ENCODE results near the gene ADORA2B.

DNA sequence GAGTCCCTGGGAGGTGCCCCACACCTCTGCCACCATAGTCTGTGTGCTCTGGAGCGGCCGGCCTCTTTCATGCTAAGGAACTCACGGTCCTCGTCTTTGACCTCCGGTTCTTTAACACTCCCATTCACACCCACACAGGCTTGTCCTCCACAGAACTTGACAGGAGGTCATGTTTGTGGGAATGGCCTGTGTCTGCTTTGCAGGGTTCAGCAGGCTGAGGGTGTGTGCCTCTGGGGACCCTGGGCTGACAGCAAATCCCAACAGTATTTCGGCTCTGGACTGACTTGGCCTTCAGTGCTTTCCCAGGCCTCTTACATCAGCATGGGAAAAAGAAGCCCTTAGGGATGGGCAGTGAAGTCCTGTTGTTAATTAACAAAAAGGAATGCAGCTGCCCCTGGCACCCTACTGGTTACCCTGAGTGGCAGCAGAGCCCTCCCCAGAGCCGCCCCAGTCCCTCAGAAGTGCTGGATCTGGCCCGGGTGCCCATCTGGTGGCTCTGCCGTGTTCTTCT is 35.4 kb upstream of the ADORA2B start:
- TF ChIP-seq, protein P1, sequence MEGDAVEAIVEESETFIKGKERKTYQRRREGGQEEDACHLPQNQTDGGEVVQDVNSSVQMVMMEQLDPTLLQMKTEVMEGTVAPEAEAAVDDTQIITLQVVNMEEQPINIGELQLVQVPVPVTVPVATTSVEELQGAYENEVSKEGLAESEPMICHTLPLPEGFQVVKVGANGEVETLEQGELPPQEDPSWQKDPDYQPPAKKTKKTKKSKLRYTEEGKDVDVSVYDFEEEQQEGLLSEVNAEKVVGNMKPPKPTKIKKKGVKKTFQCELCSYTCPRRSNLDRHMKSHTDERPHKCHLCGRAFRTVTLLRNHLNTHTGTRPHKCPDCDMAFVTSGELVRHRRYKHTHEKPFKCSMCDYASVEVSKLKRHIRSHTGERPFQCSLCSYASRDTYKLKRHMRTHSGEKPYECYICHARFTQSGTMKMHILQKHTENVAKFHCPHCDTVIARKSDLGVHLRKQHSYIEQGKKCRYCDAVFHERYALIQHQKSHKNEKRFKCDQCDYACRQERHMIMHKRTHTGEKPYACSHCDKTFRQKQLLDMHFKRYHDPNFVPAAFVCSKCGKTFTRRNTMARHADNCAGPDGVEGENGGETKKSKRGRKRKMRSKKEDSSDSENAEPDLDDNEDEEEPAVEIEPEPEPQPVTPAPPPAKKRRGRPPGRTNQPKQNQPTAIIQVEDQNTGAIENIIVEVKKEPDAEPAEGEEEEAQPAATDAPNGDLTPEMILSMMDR (IDR thresholded peaks at IDR 0.05), result no peak
- no peak for TF ChIP-seq POLR2AphosphoS5 (IDR thresholded peaks at IDR 0.05)
- no peak for TF ChIP-seq POLR2A (IDR thresholded peaks at IDR 0.05)
- TF ChIP-seq EP300 (IDR thresholded peaks at IDR 0.05; ENCODE audit: low read depth), result no peak
